ENCODE data around the gene MREG.

MREG gene

DNA sequence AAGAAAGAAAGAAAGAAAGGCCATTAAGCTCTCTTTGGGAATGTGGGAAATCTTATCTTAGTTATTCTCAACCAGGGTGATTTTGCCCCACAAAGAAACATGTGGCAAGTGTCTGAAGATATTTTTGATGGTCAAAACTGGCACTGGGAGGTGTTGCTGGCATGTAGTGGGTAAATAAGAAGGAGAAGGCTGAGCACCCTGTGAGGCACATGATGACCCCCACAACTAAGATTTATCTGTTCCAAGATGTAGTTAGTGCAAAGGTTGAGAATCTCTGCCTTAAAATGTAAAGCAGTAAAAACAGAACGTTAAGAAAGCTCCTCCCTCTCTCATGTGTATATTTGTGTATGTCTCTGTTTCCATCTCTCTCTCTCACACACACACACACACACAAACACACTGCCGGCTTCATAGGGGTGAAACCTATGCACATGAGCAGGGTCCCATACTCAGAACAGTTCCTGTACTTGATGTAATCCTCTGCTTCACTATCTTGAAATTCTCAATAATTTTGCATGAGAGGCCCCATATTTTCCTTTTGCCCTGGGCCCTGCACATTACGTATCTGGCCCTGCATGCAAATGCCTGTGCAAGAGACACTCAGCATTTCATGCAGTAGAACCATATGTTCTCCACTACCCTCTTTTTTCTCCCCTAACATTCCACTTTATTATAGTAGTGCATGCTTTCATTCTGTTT, 94.3 kb downstream of the MREG start:
- DNase-seq (ENCODE audit: low read depth), result no peak

GRCh38 chr2:215917953-215918620, 95.3 kb downstream of the MREG start:
- peak; percentile 76 for DNase-seq (ENCODE audit: low read depth)

DNA sequence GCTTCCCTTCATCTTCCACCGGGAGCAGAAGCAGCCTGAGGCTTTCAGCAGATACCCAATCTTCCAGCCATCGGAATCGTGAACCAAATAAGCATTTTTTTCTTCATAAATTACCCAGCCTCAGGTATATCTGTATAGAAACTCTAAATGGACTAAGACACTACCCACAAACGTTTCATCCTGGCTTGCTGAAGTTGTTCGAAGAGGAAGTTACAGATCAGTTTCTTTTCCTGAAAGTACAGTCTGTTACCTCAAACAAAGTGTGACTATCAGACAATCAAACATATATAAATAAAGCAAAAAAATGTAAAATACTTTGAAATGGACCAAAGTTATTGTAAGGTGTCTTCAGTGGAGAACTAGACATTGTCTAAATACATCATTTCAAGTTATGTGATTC, 97.9 kb downstream of the MREG start:
- DNase-seq (ENCODE audit: low read depth), result no peak

DNA sequence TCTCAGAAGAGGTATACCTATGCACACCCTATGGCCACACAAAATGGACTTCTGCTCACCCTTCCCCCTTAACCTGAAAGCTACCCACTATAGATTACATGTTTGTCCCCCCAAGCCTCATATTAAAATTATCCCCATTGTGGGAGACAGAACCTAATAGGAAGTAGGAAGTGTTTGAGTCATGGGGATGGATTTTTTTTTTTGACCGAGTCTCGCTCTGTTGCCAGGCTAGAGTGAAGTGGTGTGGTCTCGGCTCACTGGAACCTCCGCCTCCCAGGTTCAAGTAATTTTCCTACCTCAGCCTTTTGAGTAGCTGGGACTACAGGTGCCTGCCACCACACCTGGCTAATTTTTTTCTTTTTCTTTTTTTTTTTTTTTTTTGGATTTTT, 98.6 kb downstream of the MREG start:
- no peak for DNase-seq (ENCODE audit: low read depth)

DNA sequence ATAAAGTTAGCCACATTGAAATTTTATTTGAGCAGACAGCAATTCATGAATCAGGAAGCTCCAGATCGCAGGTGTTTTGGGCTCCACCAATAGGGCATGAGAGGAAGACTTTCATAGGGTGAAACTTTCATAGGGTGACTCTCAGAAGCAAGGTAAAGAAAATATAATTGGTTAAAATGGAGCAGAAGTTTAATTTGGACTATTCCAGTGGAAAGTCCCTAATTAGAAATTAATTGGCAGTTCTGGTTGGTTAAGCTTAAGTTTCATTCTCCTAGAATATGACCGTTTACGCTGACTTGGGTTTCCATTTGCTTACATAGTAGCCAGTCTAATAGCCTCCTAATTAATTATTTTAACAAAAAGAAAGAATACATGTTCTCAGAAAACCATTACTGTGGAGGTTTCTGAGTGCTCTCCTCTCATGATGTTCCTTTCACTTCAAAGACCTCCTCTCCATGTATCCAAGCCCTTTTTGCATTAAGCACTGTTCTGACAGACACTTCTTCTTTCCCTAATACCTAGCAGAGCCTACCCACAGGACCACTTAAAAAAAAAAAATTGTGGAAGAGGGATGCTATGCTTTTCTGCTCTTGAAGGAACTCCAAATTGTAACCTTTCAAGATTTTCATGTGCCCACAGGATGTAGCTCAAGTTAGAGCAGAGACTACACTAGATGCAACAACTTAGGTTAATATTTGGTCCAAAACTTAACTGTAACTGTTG, 99.1 kb downstream of the MREG start:
- no peak for DNase-seq (ENCODE audit: low read depth)

GRCh38 chr2:215912299-215912842, 101.0 kb downstream of the MREG start:
- no peak for DNase-seq (ENCODE audit: low read depth)

DNA sequence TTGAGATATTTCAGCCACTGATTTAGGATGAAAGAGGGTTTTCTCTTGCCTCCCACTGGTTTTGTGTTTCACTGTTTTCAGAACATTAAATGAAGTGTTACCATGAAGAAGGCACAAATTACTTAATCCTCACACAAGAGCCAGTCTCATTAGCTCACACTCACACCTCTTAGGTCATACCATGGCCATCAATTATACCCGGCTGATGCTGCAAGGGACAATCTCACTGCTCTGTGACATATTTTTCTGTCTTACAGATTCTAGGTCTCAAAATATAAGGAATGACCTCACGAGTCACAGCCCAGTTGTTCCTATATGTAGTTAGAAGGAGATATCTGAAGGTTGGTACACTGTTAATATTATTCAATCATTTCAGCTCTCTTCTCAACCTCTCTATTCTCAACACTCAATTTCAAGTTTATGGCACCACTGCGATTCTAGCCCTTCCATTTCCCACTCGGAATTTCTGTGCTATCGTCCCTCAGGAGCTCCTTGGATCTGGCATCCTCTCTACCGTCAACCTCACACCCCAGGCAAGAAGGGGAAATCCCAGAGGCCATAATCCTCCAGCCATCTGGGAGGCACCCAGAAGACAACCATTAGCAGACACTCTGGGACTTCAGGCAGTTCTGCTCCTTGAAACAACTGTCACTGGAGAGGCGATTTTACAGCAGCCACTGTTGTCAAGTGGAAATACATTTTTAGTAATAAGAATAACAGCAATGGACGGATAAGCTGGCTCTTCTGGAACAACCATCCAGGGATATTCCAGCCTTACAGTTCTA, 101.9 kb downstream of the MREG start:
- no peak for DNase-seq (ENCODE audit: low read depth)

GRCh38 chr2:215910180-215910579, 103.2 kb downstream of the MREG start:
- DNase-seq (ENCODE audit: low read depth), result no peak

GRCh38 chr2:215907147-215907546, 106.2 kb downstream of the MREG start:
- DNase-seq (ENCODE audit: low read depth), result no peak

DNA sequence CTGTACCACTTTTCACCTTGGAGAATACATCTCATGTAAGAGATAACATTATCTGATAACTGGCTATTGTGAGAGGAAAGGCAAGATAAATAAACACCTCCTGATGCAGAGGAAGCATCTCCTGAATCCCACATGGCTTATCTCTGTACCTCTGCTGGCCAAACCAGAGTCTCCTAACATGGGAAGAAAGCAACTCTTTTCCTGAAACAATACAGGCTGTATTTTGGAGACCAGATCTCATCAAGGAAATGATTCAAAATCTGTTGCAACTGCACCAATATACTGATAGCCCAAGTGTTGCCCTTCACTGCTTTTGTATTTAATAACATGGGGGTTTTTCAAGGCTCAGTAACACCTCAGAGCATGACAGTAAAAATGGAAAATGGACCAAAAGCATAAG, 106.9 kb downstream of the MREG start:
- no peak for DNase-seq (ENCODE audit: low read depth)

GRCh38 chr2:215905691-215906090, 107.7 kb downstream of the MREG start:
- no peak for DNase-seq (ENCODE audit: low read depth)

GRCh38 chr2:215904101-215904500, 109.2 kb downstream of the MREG start:
- DNase-seq (ENCODE audit: low read depth), result peak; percentile 91

DNA sequence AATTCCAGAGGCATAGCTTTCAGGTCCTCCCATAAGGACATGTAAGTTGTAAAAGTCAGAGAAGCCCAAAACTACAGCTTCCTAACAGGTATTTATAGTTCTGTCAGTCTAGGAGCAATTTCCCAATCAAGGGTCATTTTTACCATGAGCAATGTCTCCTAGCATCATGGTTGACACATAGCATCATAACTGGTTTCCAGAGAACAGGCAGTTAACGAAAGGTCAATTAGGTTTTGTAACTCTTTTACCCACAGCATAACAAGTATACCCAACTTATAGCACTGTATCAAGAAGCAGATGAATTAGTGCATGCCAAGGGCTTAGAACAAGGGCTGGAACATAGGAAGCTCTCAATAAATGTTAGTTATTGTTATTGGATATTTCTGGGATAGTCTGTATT, 110.1 kb downstream of the MREG start:
- DNase-seq (ENCODE audit: low read depth), result no peak

GRCh38 chr2:215901796-215902195, 111.6 kb downstream of the MREG start:
- DNase-seq (ENCODE audit: low read depth), result no peak

DNA sequence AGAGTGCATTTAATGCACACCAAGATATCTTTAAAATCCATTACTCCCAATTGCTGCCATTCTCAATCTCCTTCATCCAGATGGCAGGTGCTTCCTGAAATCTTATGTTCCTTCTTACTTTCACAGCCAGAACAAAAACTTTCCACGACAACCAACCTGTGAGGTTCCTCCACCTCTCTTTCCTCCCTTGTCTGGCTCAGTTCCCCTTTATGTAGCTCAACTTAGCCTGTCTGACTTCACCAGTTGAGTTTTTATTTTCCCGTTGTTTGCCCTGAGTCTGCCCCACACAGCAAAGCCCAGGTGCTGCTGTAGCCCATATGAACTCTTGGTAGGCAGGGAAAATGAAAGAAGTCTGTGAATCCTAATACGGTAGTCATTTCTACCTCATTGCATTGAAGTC, 112.5 kb downstream of the MREG start:
- no peak for DNase-seq (ENCODE audit: low read depth)

GRCh38 chr2:215900203-215900611, 113.1 kb downstream of the MREG start:
- peak; percentile 70 for DNase-seq (ENCODE audit: low read depth)

- no peak for DNase-seq (ENCODE audit: low read depth)
These were observed 113.9 kb downstream of the MREG start for GRCh38 chr2:215899141-215900074.

GRCh38 chr2:215898363-215898762, 115.0 kb downstream of the MREG start:
- DNase-seq (ENCODE audit: low read depth), result no peak

DNA sequence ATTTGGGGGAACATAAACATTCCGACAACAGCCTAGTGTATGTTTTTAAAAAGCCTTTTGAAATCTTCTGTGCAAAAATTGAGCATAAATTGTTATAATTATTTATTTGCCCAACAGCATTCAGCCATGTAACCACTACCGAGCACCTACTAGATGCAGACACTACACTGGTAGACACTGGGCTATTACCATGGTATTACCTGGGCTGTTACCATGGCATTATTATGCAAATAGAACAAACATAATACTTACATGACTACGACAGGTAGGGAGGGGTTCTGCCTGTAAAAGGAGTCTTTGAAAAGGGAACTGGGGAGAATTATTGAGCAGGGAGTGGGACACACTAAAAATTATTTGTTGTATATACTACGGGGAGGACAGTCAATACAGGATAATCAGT, 116.4 kb downstream of the MREG start:
- DNase-seq (ENCODE audit: low read depth), result no peak

DNA sequence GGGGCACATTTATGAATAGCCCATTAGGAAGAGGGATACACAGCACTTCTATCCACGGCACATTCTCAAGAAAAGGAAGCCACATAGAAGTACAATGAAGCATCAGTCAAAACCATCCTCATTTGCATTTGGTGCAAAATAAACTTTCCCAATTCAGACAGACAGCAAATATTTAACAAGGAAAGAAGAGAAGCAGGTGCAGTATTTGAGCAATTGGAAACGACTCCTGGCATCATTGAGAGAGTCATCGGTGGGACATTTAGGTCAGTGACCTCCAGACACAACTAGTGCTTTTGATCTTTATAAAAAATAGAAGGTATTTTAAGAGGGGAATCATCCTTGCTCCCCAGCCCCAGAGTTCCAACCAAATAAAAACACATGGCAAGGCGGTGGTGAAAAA, 118.0 kb downstream of the MREG start:
- DNase-seq (ENCODE audit: low read depth), result no peak

All from iris pigment epithelial cell (primary cell).